ENCODE results near the gene MTG1.

Gene MTG1

DNA sequence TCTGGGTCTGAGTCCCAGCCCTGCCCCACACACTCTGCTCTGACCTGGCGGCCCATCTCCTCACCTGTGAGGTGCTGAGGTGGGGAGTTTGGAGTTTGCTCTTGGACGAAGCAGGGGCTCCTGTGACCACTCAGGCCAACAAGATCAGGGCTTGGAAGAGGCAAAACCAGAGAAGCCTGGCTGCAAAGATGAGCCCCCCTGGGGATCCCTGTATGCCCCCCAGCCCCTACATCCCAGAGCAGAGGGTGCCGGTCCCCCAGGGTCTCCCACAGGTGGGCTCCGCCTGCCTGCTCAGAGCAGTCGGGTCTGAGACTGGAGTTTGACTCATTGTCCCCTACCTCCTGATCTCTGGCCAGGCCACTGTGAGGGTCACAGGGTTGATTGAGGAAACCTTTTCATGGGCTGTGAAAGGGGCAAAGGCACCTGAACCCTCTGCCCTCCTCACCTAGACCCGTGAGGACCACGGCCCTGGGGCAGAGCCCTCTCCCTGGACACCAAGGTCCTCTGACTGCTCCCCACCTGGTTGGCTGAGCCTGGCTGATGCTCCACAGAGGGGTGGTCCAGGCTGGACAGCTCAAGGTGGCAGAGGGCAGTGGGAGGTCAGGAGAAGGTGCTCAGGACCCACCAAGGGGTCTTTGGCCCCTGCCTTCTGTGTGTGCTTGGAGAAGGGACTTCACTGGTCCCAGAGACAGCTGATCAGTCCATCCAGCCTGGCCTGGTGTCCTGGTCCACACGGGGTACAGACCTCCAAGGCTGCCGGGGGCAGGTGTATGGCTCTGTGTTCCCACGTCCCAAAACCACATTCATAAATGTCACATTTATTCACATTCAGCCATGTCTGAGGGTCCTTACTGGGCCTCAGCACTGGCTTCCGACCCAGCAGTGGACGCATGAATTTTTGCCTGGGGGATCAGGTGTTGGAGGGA lies 50.6 kb downstream of the MTG1 start:
- in situ Hi-C loops (cut with MboI; ENCODE audit: low sequenced_read_pairs), result no loop called here

DNA sequence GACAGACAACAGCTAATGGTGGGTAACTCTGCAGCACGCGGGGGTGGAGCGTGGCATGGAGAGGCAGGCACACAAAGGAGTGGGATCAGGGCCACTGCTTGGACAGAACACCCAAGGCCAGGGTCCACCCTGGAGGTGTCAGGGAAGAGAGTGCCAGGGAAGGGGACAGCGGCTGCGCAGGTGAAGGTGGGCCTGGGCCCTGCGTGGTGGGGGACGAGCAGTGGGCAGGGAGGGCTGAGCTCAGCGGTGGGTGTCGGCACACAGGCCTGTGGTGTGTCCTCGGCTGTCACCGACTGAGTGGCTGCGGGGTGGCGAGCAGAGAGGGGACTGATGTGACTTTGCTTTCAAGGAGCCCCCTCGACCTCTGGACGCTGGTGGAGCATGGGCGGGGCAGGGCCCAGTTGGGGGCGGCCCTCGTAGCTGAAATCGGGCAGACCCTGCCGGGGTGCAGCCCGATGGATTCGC lies 51.3 kb downstream of the MTG1 start:
- in situ Hi-C loops (cut with MboI; ENCODE audit: low sequenced_read_pairs), result no loop called here

- in situ Hi-C loops (cut with MboI; ENCODE audit: low sequenced_read_pairs), result no loop called here
Measured at GRCh38 chr10:133445751-133446708, 52.1 kb downstream of the MTG1 start.

DNA sequence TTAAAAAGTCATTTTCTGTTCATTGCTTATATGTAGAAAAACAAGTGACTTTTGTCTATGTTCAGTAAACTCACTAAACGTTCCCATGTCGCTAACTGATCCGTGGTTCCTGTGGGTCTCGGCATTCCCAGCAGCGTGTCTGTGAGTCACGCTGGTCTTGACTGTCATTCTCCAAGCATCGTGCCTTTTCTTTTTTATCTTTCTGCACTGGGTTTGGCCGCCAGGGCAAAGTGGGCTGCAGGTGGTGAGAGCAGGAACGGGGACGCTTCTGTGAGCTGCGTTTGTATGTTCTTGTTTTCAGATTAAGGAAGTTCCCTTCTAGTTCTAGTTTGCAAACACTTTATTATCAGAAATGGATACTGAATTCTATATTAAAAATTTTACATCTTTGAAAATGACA lies 53.0 kb downstream of the MTG1 start:
- in situ Hi-C loops (cut with MboI; ENCODE audit: low sequenced_read_pairs), result no loop called here

DNA sequence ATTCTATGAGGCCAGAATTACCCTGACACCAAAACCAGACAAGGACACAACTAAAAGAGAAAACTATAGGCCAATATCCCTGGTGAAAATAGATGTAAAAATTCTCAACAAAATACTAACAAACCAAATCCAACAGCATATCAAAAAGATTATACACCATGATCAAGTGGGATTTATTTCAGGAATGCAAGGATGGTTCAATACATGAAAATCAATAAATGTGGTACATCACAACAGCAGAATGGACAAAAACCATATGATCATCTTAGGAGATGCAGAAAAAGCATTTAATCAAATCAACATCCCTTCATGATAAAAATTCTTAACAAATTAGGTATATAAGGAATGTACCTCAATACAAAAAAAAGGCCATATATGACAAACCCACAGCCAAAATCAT lies 54.2 kb downstream of the MTG1 start:
- in situ Hi-C loops (cut with MboI; ENCODE audit: low sequenced_read_pairs), result no loop called here

- in situ Hi-C loops (cut with MboI; ENCODE audit: low sequenced_read_pairs), result no loop called here
Measured at GRCh38 chr10:133451346-133451745, 57.4 kb downstream of the MTG1 start.

- in situ Hi-C loops (cut with MboI; ENCODE audit: low sequenced_read_pairs), result no loop called here
Measured at GRCh38 chr10:133452453-133452852, 58.5 kb downstream of the MTG1 start.

- in situ Hi-C loops (cut with MboI; ENCODE audit: low sequenced_read_pairs), result no loop called here
Measured at GRCh38 chr10:133453516-133454203, 59.7 kb downstream of the MTG1 start, which contains the start of gene SCART1. SCART1 (plus strand) TSS chr10:133453945; CDS start chr10:133453998, 53 bp downstream.

GRCh38 chr10:133454204-133454893 lies 60.4 kb downstream of the MTG1 start:
- in situ Hi-C loops (cut with MboI; ENCODE audit: low sequenced_read_pairs), result no loop called here

DNA sequence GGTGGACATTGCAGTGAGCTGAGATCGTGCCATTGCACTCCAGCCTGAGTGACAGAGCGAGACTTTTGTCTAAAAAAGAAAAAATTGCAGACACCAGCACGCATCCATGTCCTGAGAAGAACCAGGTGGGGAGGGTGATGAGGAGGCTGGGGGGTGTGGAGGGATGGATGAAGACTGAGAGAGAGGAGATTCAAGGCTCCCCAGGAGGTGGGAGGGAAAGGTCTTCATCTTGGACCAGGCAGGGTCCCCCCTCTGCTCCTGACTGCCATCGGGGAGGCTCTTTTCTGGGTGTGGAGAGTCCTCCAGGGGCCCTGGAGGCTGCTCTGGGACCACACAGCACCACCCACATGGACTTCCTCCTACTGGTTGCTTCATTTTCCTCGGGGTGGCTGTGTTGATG lies 61.2 kb downstream of the MTG1 start:
- in situ Hi-C loops (cut with MboI; ENCODE audit: low sequenced_read_pairs), result no loop called here

DNA sequence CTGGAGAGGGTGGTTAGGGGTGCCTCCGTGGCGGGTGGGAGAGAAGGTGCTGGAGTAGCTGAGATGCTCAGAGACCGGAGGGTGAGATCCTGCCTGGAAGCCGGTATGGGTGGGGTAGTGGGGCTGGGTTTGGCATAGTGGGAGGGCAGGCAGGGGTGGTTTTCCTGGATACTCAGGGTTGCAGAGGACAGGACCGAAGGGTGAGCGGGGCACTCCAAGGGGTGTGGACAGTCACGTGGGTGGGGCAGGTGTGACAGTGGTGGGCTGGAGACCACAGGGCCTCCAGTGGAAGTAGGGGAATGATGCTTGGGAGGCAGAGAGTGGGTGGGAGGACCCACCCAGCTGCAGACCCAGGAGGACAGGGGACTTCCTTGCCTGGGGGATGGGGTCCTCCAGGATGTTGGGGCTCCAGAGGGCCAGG lies 61.7 kb downstream of the MTG1 start:
- in situ Hi-C loops (cut with MboI; ENCODE audit: low sequenced_read_pairs), result no loop called here

GRCh38 chr10:133456041-133456951 lies 62.3 kb downstream of the MTG1 start:
- in situ Hi-C loops (cut with MboI; ENCODE audit: low sequenced_read_pairs), result no loop called here

GRCh38 chr10:133457100-133457841 lies 63.3 kb downstream of the MTG1 start:
- in situ Hi-C loops (cut with MboI; ENCODE audit: low sequenced_read_pairs), result no loop called here

- in situ Hi-C loops (cut with MboI; ENCODE audit: low sequenced_read_pairs), result no loop called here
Measured at GRCh38 chr10:133458021-133458709, 64.2 kb downstream of the MTG1 start.

GRCh38 chr10:133458710-133459453 lies 64.9 kb downstream of the MTG1 start:
- in situ Hi-C loops (cut with MboI; ENCODE audit: low sequenced_read_pairs), result no loop called here

- in situ Hi-C loops (cut with MboI; ENCODE audit: low sequenced_read_pairs), result no loop called here
Measured at GRCh38 chr10:133459454-133460207, 65.7 kb downstream of the MTG1 start.
